Heart left ventricle (tissue), 16 donors: ENCODE measurements around the gene ULK1. TPM values are rescaled to one million over a fixed set of nuclear protein-coding genes. Genes with fewer than 3 reads are reported as not detected.

Source experiments
- ATAC-seq, 4 donors: fragments of 200-7000 bp; cut with Tn5 transposase; one replicate each; pipeline ENCODE4 v1.9.1; 2020 to 2022; ENCODE audit warnings: moderate library complexity in 4 of 4, mild to moderate bottlenecking in 3 of 4, moderate number of reproducible peaks in 1 of 4
- DNase-seq, 5 donors: peaks; one replicate each; pipeline ENCODE4 v3.0.0-alpha.2; 2020
- H3K27ac ChIP-seq, 12 donors: fragments of 200-600 bp; sonication (generic) in 4 of 12; one replicate each; pipeline versions ENCODE4 v1.5.0 to v1.8.0; 2016 to 2022; ENCODE audit warnings: mild to moderate bottlenecking in 2 of 12
- H3K27me3 ChIP-seq, 9 donors: fragments of 200-600 bp; sonication (generic) in 2 of 9; one replicate each; pipeline versions ENCODE4 v1.5.1 to v1.8.0; 2016 to 2022; ENCODE audit warnings: mild to moderate bottlenecking in 3 of 9
- H3K36me3 ChIP-seq, 9 donors: fragments of 200-600 bp; sonication (generic) in 2 of 9; one replicate each; pipeline versions ENCODE4 v1.5.0 to v1.8.0; 2018 to 2022; ENCODE audit warnings: mild to moderate bottlenecking in 2 of 9
- H3K4me1 ChIP-seq, 12 donors: fragments of 200-600 bp; sonication (generic) in 4 of 12; one replicate each; pipeline versions ENCODE4 v1.5.0 to v1.8.0; 2016 to 2022; ENCODE audit warnings: mild to moderate bottlenecking in 3 of 12
- H3K4me3 ChIP-seq, 12 donors: fragments of 200-600 bp; sonication (generic) in 4 of 12; one replicate each; pipeline versions ENCODE4 v1.5.0 to v1.8.0; 2017 to 2022; ENCODE audit warnings: mild to moderate bottlenecking in 9 of 12, moderate library complexity in 4 of 12
- H3K9me3 ChIP-seq, 12 donors: fragments of 200-600 bp; sonication (generic) in 4 of 12; one replicate each; pipeline versions ENCODE4 v1.5.0 to v1.8.0; 2016 to 2022; ENCODE audit warnings: mild to moderate bottlenecking in 1 of 12
- POLR2A ChIP-seq, 2 donors: fragments of 450-650 bp; IDR thresholded peaks; one replicate each; pipeline ENCODE4 v1.6.1; 2017; ENCODE audit warnings: antibody characterized with exemption in 2 of 2, mild to moderate bottlenecking in 2 of 2, moderate library complexity in 2 of 2
- WGBS, 4 donors: extraction: QIAGEN DNeasy Blood & Tissue Kit in 2 of 4; methylation state at CpG; one replicate each; pipeline versions ENCODE4 v1.1.5 to v1.1.7; 2013 to 2018; 5-methylcytosine and 5-hydroxymethylcytosine counted together
- intact Hi-C, 10 donors: fragments of 100-400 bp; cut with DNase I; formaldehyde crosslinking; loops; one replicate each; pipeline versions ENCODE4 v1.11.1 to v1.14.2; 2022
- polyA plus RNA-seq, 2 donors: library from polyadenylated mRNA; stranded (reverse); fragments of 200-250 nt; gene quantifications; one replicate each; pipeline ENCODE4 v1.2.3, GENCODE V29; 2013
- total RNA-seq, 9 donors: library from RNA; depleted of rRNA in 2 of 9; stranded (reverse); fragments of >200 nt in 2 of 9; fragmentation: NEBNext Ultra II Directional in 3 of 9; extraction: Animal tissue kit (Norgen Biotek cat#: 25700) in 3 of 9; gene quantifications; one replicate each; pipeline versions ENCODE4 v1.1.0 to v1.2.4, GENCODE V29; 2016 to 2023
- TF ChIP-seq, protein P1 (sequence below), 12 donors: fragments of 200-600 bp; sonication (generic) in 4 of 12; IDR thresholded peaks; one replicate each; pipeline versions ENCODE4 v1.5.0 to v1.8.0; 2018 to 2022; ENCODE audit warnings: antibody characterized with exemption in 12 of 12, mild to moderate bottlenecking in 5 of 12
- donor health status: ischemic (EF 13 %, LVEDD 7.1; RV severe dilation, severe dysfunction).
- donor health status: healthy with polysubstance abuse.
- donor health status: DM: no; HTN: yes; CAD: no.
- donor health status: DM: no; HTN: no; CAD: no.
- donor health status: ischemic (EF 25% LVEDD 6.9; RV normal size, moderate dysfunction).
- donor health status: ischemic (EF 25% LVEDD 5.7; RV mildly dilated, moderate dysfunction).
- donor health status: healthy.
- donor health status: DM: yes; HTN: yes; CAD: no.
- donor health status: ischemic (EF 35%, LVEDD 5.7; RV mildly dilated, moderate dysfunction).
- donor health status: nonischemic (EF 11% LVEDD 7.7; RV severe dilation, severe dysfunction).
- donor health status: DM: yes; HTN: yes; CAD: no.
- donor health status: PGD.
- donor health status: ischemic (EF 29% LVEDD 5.4; RV normal size, mild dysfunction).
- donor health status: nonischemic (EF 23%, LVEDD 6.1; RV moderate dilation, normal function).

ULK1 gene
- total and polyA plus RNA-seq, 11 donors = 21.9 to 56.0 (median 41.8) TPM

DNA sequence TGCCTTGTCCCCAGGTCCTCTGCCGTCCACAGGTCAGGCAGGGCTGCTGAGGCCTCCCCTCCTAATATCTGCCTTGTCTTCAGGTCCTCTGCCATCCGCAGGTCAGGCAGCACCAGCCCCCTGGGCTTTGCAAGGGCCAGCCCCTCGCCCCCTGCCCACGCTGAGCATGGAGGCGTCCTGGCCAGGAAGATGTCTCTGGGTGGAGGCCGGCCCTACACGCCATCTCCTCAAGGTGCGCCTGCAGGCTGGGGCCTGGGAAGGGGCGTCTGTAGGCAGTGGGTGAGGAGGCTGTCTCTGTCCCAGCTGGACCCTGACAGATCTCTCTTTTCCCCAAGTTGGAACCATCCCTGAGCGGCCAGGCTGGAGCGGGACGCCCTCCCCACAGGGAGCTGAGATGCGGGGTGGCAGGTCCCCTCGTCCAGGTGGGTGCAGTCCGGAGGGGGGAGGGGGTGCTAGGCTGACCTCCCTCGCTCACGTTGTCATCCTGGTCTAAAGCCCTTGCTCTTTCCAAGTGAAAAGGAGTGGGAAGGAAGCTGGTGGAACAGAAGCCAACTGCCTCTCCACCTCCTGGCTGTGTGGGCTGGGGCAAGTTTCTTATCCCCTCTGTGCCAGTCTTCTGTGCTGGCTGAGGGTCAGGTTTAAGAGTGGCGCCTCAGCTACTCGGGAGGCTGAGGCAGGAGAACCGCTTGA is 20.7 kb downstream of the ULK1 start:
- Histone ChIP-seq H3K27ac (no peak overlapping the region), H3K27me3 (no peaks in the 10 kb centered on the region), H3K4me1 (peaks cover 3 to 22% (median 16%) of the 10 kb centered on the region in 12 donors), H3K9me3 (no peaks in the 10 kb centered on the region), H3K4me3 (no peak overlapping the region), H3K36me3 (peaks cover 0 to 87% (median 84%) of the 10 kb centered on the region in 9 donors)
- WGBS, 4 donors = 87 to 95% (median 94%) methylated on average over 17 to 20 of the region's 20 CpGs
- intact Hi-C loops = no loop called here
- ATAC-seq (no peak), DNase-seq (no peak)
- no peak for TF ChIP-seq POLR2A (IDR thresholded peaks at IDR 0.05)
- TF ChIP-seq, protein P1, sequence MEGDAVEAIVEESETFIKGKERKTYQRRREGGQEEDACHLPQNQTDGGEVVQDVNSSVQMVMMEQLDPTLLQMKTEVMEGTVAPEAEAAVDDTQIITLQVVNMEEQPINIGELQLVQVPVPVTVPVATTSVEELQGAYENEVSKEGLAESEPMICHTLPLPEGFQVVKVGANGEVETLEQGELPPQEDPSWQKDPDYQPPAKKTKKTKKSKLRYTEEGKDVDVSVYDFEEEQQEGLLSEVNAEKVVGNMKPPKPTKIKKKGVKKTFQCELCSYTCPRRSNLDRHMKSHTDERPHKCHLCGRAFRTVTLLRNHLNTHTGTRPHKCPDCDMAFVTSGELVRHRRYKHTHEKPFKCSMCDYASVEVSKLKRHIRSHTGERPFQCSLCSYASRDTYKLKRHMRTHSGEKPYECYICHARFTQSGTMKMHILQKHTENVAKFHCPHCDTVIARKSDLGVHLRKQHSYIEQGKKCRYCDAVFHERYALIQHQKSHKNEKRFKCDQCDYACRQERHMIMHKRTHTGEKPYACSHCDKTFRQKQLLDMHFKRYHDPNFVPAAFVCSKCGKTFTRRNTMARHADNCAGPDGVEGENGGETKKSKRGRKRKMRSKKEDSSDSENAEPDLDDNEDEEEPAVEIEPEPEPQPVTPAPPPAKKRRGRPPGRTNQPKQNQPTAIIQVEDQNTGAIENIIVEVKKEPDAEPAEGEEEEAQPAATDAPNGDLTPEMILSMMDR (IDR thresholded peaks at IDR 0.05) = no peak

DNA sequence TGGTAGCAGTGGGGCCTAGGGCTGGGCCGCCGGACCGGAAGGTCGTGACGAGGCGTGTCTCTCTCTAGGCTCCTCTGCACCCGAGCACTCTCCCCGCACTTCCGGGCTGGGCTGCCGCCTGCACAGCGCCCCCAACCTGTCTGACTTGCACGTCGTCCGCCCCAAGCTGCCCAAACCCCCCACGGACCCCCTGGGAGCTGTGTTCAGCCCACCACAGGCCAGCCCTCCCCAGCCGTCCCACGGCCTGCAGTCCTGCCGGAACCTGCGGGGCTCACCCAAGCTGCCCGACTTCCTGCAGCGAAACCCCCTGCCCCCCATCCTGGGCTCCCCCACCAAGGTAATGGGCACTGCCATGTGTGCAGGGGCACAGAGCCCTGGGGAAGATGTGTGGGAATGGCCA is 21.4 kb downstream of the ULK1 start:
- Histone ChIP-seq H3K9me3 (no peaks in the 10 kb centered on the region), H3K4me1 (peaks cover 3 to 22% (median 16%) of the 10 kb centered on the region in 12 donors), H3K36me3 (peaks cover 0 to 87% (median 84%) of the 10 kb centered on the region in 9 donors), H3K4me3 (no peak overlapping the region), H3K27ac (no peak overlapping the region), H3K27me3 (no peaks in the 10 kb centered on the region)
- TF ChIP-seq, protein P1 (IDR thresholded peaks at IDR 0.05) = no peak
- no peak for TF ChIP-seq POLR2A (IDR thresholded peaks at IDR 0.05)
- intact Hi-C loops = no loop called here
- no peak for ATAC-seq
- WGBS, 4 donors = 91 to 96% (median 94%) methylated on average over 15 to 21 of the region's 21 CpGs
- peak in 1 of 5 donors; percentile 51 for DNase-seq

DNA sequence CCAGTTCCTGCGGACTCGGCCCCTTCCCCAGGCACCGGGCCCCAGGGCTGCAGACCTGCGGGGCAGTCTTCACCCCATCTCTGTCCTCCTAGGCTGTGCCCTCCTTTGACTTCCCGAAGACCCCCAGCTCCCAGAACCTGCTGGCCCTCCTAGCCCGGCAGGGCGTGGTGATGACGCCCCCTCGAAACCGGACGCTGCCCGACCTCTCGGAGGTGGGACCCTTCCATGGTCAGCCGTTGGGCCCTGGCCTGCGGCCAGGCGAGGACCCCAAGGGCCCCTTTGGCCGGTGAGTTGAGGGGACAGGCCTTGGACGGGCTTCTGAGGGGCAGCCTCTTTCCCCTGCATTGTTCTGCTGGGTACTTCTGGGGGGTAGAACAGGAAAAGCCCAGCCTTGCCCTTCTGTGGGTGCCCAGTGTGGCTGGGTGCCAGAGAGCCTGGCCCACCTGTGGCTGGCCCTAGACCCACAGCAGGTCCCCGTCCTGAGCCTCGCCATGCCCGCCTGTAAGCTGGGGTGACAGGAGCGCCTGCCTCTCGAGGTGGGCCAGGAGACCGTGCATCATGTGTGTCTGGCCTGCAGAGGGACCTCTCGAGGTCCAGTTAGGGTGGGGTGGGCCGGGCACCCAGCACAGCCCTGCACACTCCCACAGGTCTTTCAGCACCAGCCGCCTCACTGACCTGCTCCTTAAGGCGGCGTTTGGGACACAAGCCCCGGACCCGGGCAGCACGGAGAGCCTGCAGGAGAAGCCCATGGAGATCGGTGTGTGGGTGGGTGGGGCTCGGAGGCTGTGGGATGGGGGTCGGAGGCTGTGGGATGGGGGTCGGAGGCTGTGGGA is 22.1 kb downstream of the ULK1 start:
- TF ChIP-seq, protein P1 (IDR thresholded peaks at IDR 0.05) = no peak
- no peak for TF ChIP-seq POLR2A (IDR thresholded peaks at IDR 0.05)
- peak in 1 of 5 donors; percentile 53 for DNase-seq
- Histone ChIP-seq H3K27ac (no peak overlapping the region), H3K4me1 (peaks cover 3 to 21% (median 16%) of the 10 kb centered on the region in 12 donors), H3K36me3 (peaks cover 0 to 87% (median 84%) of the 10 kb centered on the region in 9 donors), H3K27me3 (no peaks in the 10 kb centered on the region), H3K4me3 (no peak overlapping the region), H3K9me3 (no peaks in the 10 kb centered on the region)
- 77 to 92% (median 91%) methylated on average over 17 to 36 of the region's 36 CpGs for WGBS, 4 donors
- intact Hi-C loops = no loop called here
- no peak for ATAC-seq

DNA sequence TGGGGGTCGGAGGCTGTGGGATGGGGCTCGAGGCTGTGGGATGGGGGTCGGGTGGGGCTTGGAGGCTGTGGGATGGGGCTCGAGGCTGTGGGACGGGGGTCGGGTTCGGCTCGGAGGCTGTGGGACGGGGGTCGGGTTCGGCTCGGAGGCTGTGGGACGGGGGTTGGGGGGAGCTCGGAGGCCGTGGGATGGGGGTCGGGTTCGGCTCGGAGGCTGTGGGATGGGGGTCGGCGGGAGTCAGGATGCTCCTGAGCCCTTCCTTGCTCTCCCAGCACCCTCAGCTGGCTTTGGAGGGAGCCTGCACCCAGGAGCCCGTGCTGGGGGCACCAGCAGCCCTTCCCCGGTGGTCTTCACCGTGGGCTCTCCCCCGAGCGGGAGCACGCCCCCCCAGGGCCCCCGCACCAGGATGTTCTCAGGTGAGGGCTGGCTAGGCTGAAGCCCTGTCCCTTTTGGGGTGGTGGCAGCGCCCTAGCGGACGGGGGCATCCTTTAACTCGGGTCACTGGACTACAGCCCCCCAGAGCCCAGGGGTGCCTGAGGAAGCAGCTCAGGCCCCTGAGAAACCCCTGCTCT is 22.8 kb downstream of the ULK1 start:
- peaks cover 0 to 87% (median 83%) of the 10 kb centered on the region in 9 donors for H3K36me3 ChIP-seq
- ATAC-seq = no peak
- no peak overlapping the region for H3K4me3 ChIP-seq
- peaks cover 2 to 21% (median 13%) of the 10 kb centered on the region in 12 donors for H3K4me1 ChIP-seq
- WGBS, 4 donors = 80 to 94% (median 85%) methylated on average over 9 to 31 of the region's 31 CpGs
- no peak overlapping the region for H3K27ac ChIP-seq
- intact Hi-C loops = no loop called here
- no peaks in the 10 kb centered on the region for H3K27me3 ChIP-seq
- no peaks in the 10 kb centered on the region for H3K9me3 ChIP-seq
- TF ChIP-seq, protein P1 (IDR thresholded peaks at IDR 0.05) = no peak
- no peak for TF ChIP-seq POLR2A (IDR thresholded peaks at IDR 0.05)
- DNase-seq = no peak
